Measurements from ENCODE around the gene PCLO.

The PCLO gene

DNA sequence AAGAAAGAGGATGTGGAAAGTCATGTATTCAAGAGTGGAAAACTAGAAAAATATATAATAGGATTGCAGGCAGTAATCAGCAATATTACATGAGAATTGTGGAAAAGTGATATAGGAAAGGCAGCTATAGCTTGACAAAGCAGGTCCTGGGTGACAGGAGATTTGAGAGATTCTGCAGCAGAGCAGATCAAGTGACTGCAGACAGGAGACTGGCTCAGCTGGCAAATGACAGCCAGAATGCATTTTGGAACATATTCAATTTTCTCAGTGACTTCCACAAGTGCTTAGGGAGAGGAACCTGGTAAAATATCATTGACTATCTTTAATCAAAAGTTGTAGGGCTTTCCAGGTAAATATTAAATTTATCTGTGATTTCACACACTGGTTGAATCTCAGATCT, 458.6 kb downstream of the PCLO start:
- Histone ChIP-seq H3K4me2 (ENCODE audit: low read length) (no peak overlapping the region), H3K36me3 (ENCODE audit: control insufficient read depth, insufficient read depth, low read length) (no peaks in the 10 kb centered on the region), H3K4me3 (ENCODE audit: low read depth, low read length) (no peak overlapping the region), H3K79me2 (no peaks in the 10 kb centered on the region), H3K9me3 (ENCODE audit: control insufficient read depth, low read length) (no peaks in the 10 kb centered on the region), H3K27me3 (ENCODE audit: control insufficient read depth, insufficient read depth, low read length) (no peaks in the 10 kb centered on the region), H3K27ac (no peak overlapping the region), H3K4me1 (no peaks in the 10 kb centered on the region), H2AFZ (no peak overlapping the region), H3K9ac (no peak overlapping the region)
- TF ChIP-seq CTCF (IDR thresholded peaks at IDR 0.05) = no peak
